ENCODE data around the gene MYLK4.

The MYLK4 gene

DNA sequence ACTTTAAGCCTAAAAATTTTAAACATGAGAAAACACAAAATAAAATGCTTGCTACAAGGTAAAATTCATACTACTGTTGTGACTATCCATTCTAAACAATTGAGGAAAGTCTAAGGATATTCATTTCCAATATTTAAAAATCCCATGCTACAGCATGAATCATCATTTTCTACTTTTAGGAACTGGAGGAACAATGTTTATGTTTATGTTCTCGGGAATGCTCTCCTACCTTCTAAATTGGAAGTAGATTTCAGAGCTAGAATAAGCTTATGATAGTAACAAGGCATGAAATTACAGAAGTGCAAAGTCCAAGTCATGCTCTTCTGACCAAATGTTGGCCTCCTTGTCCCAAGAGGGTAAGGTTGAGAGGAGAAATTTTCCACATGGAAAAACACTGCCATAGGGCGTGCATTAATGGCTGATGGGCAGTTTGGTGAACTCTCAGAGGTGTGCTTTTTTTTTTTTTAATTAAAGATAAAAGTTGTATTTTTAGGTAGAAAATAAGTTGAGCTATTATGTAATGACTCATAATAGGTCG lies 6.0 kb upstream of the MYLK4 start:
- DNase-seq (ENCODE audit: low read depth in 2 of 2), result no peak

DNA sequence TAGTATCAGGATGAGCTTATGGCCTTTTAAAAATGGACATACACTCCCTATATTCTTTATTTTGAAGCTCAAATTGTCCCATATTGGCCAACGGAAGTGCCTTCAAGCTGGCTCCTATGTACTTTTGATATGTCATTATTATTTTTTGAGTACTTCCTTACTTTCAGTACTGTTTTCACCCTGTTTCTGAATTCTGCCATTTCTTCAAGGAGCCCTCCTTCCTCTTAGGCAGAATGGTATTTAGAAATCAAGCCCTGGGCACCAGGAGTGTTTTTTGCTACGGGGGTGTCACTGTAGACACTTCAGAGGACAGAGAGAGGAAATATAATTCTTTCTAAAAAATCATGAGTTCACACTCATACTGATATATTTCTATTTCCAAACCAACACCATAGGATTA lies 5.5 kb upstream of the MYLK4 start:
- no peak for DNase-seq (ENCODE audit: low read depth in 2 of 2)

DNA sequence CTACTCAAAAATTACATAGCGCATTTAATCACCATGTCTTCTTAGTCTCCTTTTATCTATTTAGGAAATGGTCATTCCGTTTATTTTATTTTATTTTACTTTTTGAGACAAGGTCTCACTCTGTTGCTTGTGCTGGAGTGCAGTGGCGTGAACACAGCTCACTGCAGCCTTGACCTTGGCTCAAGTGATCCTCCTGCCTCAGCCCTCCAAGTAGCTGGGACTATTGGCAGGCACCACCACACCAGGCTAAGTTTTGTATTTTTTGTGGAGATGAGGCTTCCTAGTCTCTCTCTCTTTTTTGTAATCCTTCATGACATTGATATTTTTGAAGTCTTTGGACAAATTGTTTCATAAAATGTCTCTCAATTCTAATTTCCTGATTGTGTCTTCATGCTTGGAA lies 4.7 kb upstream of the MYLK4 start:
- no peak for DNase-seq (ENCODE audit: low read depth in 2 of 2)

DNA sequence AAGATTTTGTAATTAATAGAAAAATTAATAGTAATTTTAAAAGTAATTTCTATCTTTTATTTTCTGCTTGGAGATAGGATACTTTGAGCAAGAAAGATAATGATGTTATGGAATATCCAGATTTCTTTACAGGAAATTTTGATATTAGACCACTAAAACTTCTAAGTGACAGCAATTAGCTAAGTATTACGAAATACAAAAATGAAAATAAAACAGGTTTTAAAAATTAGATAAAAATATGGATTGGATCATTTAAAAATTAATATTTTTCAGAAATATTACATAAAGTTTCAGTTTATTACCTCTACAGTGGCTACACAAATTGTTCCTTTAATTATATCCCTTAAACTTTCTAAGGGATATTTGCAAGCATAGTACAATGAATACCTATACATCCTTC lies 4.2 kb upstream of the MYLK4 start:
- DNase-seq (ENCODE audit: low read depth in 2 of 2), result no peak

DNA sequence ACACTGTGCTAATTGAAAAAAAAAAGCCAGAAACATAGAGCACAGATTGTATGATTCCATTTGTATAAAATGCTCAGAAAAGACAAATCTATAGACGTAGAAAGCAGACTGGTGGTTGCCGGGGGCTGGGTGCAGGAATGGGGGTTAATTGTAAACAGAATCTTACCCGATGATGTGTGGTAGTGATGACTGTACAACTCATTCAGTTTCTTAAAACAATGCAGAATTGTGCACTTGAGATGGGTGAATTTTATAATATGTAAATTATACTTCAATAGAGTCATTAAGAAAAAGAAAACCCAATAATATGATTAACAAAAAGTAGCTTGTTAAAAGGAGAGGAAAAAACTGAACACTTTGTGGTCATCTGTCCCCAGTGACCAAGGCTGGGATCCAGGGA lies 3.7 kb upstream of the MYLK4 start:
- no peak for DNase-seq (ENCODE audit: low read depth in 2 of 2)

DNA sequence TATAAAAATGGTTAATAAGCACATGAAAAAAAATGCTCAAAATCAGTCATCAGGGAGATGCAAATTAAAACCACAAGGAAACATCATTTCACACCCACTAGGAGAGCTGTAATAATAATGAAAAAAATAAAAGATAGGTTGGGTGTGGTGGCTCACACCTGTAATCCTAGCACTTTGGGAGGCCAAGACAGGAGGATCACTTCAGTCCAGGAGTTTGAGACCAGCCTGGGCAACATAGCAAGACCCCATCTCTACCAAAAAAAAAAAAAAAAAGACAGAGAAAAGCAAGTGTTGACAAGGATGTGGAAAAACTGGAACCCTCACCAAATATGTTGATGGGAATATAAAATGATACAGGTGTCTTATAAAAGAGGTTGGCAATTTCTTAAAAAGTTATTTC lies 3.0 kb upstream of the MYLK4 start:
- DNase-seq (ENCODE audit: low read depth in 2 of 2), result no peak

DNA sequence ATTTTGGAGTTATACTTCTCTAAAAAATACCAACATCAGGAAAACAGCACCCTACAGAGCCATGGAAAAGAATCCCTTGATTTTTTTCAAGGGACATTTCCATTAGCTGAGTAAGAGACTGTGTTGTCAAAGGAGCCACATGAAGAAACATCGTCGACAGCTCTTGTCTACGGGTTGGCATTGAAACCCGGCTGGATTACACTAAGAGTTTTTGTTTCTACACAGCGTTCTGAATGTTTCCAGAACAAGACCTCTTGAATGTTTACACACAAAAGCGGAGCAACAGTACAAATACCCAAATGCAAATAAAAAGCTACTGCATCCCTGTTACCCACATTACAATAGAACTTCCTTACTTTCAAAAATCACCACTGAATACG lies 2.4 kb upstream of the MYLK4 start:
- DNase-seq (ENCODE audit: low read depth in 2 of 2), result no peak

DNA sequence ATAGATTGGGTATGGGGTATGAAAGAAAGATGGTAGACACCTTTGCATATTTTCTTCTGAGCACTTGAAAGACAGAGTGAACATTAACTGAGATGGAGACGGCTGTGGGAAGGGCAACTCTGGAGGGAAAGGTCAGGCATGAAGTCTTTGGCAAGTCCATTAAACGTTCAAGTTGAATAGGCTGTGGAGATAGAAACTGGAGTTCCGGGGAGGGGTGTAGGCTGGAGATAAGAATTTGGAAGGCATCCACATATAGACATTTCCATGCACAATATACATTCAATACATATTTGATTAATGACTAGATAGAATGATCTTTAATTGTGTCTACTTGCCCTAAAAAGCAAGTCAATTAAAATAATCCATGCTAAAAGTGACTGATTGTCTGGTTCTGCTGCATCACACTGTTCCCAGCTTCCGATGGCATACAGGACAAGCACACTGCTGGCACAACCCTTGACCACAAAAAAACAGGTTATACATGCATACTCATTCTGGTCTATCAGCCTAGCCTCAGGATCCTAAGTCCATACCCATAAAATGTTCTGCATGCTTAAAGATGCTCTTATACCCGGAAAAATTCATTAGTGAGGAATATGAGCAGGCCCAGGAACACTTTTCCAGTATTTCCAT lies 1.9 kb upstream of the MYLK4 start:
- DNase-seq (ENCODE audit: low read depth in 2 of 2), result no peak

DNA sequence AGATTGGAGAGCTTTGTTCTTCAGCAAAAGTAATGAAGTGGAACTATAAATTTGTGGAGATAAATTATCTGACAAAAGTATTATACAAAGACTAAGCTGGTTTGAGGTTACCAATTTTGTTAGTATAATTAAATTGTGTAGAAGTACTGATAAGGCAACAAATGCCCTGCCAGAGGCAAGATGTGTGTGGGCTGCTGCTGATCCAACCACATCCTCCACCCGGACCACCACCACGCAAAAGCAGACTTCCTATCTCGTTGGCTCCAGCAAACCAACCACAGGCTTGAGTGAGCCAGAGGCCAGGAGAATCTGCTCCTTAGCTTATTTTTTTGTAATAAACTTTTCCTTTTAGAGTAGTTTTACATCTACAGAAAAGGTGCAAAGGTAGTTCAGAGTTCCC lies 1.1 kb upstream of the MYLK4 start:
- no peak for DNase-seq (ENCODE audit: low read depth in 2 of 2)

DNA sequence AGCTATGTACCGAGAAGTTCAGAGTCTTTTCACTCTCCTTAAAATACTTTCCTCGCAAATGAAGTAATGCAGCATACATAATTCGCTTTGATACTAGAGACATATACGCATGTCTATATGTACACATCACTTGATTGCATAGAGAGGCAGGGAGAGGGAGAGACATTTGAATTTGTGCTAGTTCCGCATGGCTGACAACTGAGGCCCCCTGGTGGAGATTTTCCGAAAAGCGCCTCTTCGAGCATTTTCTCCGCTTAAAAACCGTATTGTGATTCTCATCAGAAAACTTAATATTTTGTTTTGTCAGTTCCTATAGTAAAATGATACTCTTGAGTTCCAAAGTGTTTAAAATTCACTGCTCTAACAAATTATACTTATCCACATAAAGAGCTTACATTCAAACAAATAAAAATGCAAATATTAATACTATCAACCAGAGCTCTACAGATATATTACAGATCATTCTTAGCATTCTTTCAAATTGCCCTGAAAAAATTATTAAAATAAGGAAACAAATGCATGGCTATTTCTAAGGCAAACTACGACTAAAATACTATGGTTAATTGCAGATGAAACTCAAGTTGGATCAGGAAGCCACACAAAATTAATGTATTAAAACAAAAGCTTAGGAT lies 637 bp downstream of the MYLK4 start:
- DNase-seq (ENCODE audit: low read depth in 2 of 2), result peak in 1 of 2 experiments; percentile 35

DNA sequence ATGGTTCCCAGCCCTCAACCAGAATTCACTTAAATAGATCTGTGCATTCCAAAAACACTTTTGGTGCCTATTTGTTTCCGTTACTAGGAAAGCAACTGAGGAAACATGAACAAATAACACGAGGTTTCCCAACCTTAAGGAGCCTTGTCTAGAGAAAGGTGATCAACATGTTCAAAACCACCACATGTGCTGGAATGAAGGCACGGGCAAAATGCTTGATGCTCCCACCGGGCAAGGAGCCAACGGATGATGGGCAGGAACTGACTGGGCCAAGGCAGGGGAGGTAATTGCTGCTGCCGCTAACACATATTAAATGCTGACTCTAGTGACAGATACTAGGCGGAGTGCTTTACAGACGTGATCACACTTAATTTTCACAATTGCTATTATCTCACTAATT lies 2.5 kb downstream of the MYLK4 start:
- no peak for DNase-seq (ENCODE audit: low read depth in 2 of 2)

DNA sequence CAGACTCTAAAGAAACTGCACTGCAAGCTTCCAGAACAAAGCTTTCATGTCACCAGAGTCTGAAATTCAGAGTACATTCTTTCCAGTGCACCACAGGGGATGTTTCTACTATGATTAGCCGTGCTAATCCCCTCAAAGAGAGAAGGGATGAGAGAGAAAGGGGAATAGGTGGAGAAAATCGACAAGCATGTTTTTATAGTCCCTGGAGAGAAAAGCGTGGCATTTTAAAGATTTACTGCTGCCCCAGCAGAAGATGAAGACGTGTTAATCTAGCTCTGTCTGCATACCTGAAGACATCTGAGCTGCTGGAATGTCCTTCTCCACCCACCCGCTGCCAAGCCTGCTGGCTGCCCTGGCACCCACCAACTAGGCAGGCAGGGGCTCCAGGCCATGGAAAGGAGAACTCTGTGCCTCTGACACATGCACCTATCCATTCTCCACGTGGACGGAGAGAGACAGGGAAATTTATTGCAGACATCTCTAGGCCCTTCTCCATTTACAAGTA lies 4.1 kb downstream of the MYLK4 start:
- DNase-seq (ENCODE audit: low read depth in 2 of 2), result no peak

DNA sequence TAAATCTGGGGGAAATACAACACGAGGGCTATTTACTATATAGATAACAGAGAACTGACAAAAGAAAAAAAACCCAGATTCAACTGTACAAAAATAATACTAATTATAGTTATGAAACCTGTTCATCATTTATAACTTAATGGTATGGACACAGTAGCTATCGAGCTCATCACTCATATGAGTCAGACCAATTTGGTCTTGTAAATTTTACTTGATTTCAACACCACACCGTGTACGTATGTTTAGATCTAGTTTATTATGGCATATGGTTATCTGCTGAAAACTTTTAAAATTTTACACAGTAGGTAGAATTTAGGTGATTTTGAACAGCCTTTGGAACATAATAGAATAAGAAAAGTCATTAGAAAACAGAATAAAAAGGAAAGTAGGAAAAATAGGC lies 5.5 kb downstream of the MYLK4 start:
- no peak for DNase-seq (ENCODE audit: low read depth in 2 of 2)

DNA sequence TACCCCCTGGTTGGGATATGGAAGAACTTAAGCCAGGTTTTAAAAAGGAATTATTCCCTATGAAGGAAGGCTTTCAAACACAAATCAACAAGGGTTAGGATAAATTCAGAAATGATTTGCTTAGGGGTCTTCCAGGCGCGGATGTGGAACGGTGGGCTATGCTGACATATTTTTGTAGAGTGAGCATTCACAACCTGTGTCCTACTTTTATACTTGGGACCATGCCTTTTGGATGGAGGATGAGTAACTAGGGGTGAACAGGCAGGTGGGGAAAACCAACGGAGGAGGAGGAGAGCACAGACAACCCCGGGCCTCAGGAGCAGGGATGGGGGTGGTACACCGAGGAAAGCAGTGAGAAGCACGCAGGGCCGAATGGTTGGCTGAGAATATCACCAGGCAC lies 5.9 kb downstream of the MYLK4 start:
- no peak for DNase-seq (ENCODE audit: low read depth in 2 of 2)

DNA sequence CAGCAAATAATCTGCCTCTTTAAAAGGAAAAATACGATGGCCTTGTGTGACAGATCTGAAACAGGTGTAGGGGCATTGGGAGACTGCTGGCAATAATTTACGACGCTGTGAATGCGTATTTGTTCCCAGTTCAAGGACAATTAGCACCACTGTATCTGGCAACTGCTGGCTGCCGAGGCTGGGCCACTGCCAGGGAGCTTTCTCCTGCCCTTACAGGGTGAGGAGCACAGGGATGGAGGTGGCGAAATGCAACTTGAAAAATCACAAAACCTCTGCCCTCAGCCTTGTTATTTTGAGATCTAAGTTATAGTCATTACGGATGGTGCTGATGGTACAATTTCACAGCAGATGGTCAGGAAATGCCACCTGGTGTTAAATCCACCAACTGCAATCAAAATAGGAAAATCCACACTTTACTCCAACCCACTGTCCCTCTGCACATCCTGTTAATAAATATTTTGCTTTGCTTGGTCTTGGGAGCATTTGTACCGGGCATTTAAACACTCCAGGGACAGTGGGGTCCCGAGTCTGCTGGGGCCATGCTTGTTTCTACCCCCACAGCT lies 6.4 kb downstream of the MYLK4 start:
- no peak for DNase-seq (ENCODE audit: low read depth in 2 of 2)

DNA sequence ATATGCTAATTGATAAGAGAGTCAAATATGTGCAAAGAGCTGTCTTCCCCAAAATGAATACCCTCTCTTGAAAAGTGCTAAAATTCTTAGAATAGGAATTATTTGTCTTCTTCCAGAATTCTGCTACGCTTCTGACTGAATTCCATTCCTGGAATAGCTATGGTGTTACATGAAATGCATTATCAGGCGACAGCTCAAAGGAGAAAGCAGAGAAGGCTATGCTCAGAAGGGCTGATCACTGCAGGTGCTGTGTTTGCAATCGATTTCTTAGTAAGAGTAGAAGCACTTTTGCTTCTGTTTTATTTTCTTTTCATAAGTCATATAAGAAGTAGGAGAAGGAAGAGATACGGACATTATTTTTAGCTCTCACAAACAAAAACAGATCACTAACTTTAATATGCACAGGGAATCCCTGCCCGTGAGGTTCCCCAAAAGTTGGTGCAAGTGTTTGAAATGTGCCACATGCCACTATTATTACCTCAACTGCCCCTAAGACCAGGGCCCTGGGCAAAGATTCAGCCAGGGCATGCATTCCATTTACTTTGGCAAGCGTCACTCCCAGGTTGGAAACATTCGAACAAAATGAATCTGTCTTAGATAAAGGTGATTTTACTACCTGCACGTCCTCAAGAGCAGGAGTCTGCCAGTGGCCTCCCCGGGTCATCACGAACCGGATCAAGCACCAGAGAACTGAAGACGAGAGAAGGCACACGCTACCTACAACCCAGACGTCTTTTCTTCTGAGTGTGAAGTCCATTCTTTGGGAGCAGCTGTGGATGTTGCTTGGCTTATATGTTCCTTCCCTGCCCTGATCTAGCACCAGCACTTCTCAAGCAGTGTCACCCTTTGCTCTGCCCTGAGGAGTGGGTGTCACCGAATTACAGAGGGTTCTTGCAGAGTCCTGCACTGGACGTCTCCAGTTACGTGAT lies 7.2 kb downstream of the MYLK4 start:
- DNase-seq (ENCODE audit: low read depth in 2 of 2), result no peak

DNA sequence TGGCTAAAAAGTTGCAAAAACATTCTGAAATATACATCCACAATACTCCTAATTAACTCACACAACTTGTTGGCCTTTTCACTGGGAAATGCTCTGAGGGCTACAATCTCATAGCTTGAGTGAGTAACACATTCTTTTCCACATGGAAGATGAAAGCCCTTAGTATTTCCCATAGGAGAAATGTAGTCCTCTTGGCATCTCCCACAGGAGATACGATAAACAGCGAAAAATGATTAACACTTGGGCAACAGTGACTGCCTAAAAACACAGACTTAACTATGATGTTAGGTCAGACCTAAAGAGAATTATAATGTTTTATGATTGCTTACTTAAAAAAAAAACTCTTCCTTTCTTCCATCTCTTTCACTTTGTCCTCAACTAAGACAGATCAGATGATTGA lies 9.0 kb downstream of the MYLK4 start:
- no peak for DNase-seq (ENCODE audit: low read depth in 2 of 2)

DNA sequence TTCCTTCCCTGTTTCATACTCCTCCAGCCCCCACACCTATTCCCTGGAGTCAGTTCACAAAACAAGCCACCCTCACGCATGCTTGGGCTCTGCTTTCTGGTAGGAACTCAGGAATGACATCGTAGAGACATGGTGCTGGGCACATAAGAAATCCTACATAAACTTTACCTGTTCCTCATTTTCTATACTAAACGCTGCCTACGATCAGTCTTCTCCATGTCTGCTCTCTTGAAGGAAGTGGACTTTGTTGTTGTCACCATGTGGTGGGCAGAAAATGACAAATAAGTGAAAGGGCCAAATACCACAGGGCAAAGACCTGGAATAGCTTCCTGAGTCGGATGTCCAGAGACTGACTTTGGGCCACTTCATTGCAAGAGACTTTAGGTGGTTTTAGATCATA lies 10.1 kb downstream of the MYLK4 start:
- DNase-seq (ENCODE audit: low read depth in 2 of 2), result no peak

DNA sequence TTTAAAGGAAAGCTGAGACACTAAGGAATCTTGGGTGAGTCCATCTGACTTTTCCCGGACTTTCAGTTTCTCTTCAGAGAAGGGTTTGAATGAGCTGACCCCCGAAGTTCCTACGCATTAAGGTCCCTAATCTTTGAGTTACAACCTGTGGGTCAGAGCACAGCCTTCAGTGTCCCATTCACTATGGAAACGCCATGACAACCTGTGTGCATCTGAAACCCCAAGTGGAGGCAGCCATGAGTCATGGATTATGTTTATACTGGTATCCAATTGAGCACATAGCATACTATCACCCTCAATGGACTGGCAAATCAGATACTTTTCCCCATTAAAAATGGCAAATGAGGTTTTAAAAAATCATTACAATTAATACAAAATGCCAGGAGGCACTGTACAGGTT lies 11.4 kb downstream of the MYLK4 start:
- no peak for DNase-seq (ENCODE audit: low read depth in 2 of 2)

DNA sequence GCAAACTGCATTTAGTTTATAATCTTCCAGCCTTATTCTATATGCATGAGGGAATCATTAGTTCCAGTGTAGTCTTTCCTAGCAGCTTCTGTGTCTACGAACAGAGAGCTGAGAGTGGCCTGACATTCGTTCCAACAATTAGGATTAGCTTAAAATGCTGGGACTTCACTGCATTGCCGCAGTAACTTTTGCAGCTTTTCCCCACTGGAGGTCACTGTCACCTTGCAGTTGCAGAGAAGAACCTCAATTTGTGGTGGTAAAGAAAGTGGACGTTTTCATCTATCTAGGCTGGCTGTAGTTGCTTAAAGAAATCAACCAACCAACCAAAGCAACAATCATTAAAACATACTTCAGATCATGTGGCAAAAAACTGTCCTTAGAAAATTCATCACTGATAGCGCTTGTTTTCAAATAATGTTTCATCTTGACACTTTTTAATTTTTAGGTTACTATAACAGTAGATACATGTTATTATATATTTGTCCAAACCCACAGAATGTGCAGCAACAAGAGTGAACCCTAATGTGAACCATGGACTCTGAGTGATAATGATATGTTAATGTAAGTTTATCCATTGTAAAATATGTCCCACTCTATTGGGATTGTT lies 12.2 kb downstream of the MYLK4 start:
- peak in 1 of 2 experiments; percentile 35 for DNase-seq (ENCODE audit: low read depth in 2 of 2)

DNA sequence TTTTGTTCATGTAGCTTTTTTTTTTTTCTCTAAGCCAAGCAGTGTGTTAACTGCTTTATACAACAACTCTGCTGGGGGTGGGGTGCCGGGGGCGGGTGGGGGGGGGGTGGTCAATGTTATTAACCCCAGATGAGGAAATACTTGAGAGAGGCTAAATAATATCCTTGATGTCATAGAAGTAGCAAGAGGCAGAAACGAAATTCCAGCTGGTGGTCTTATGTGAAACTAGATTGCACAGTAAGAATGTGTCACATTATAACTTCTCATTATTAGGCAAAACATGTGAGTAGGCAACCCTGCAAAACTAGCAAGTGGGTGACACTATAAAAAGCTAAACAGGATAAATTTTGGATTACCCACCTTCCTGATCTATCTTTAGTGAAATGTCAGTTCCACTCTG lies 12.8 kb downstream of the MYLK4 start:
- DNase-seq (ENCODE audit: low read depth in 2 of 2), result no peak
